CD4-positive, alpha-beta memory T cell (primary cell): ENCODE results near the gene FMN1. TPM values are rescaled to one million over a fixed set of nuclear protein-coding genes. Genes with fewer than 3 reads are reported as not detected.
A peak's percentile ranks its signal among the peaks of the same experiment; 100 is the strongest.

Experiments
- CTCF ChIA-PET: fragments of 350-600 bp; sonication (Branson Sonifier 250); formaldehyde crosslinking; loops from one replicate; lab custom pipeline; 2021; ENCODE audit warnings: inconsistent platforms; ENCODE audit not compliant: partially characterized antibody; lab: Charles Lee
- POLR2A ChIA-PET: fragments of 350-600 bp; sonication (Branson Sonifier 250); formaldehyde crosslinking; loops from one replicate; lab custom pipeline; 2021; ENCODE audit not compliant: partially characterized antibody; lab: Charles Lee
- DNase-seq, 5 donors: peaks; one replicate each; pipeline versions ENCODE4 v3.0.0 to v3.0.0-alpha.2; 2020 to 2022; ENCODE audit warnings: mixed read lengths in 1 of 5
- H3K27ac ChIP-seq: one replicate; pipeline ENCODE4 v1.7.0; 2013; ENCODE audit warnings: low read depth, low read length
- H3K27me3 ChIP-seq: 2 replicates; pipeline ENCODE4 v1.7.0; 2013; ENCODE audit warnings: mild to moderate bottlenecking, low read length, moderate library complexity; ENCODE audit not compliant: insufficient read depth
- H3K36me3 ChIP-seq: 2 replicates; pipeline ENCODE4 v1.7.0; 2013; ENCODE audit warnings: mild to moderate bottlenecking, low read length, moderate library complexity; ENCODE audit not compliant: insufficient read depth
- H3K4me1 ChIP-seq: 2 replicates; pipeline ENCODE4 v1.7.0; 2013; ENCODE audit warnings: mild to moderate bottlenecking, low read length, moderate library complexity; ENCODE audit not compliant: insufficient read depth
- H3K4me3 ChIP-seq, 2 donors: one replicate each; pipeline ENCODE4 v1.7.0; 2013; ENCODE audit warnings: low read length in 2 of 2, mild to moderate bottlenecking in 1 of 2
- H3K9me3 ChIP-seq, 2 donors: one replicate each; pipeline ENCODE4 v1.7.0; 2013; ENCODE audit warnings: low read length in 2 of 2, control low read depth in 1 of 2; ENCODE audit not compliant: control insufficient read depth in 1 of 2
- H3K27ac Mint-ChIP-seq, 7 donors: one replicate each; pipeline ENCODE4 v1.8.0; 2020 to 2021; ENCODE audit warnings: mixed read lengths in 7 of 7, mild to moderate bottlenecking in 6 of 7, inconsistent platforms in 3 of 7, moderate library complexity in 3 of 7
- H3K27me3 Mint-ChIP-seq, 2 donors: one replicate each; pipeline ENCODE4 v1.8.0; 2020 to 2021; ENCODE audit warnings: mixed read lengths in 2 of 2
- H3K36me3 Mint-ChIP-seq, 2 donors: one replicate each; pipeline ENCODE4 v1.8.0; 2020 to 2021; ENCODE audit warnings: mixed read lengths in 2 of 2, inconsistent platforms in 1 of 2, mild to moderate bottlenecking in 1 of 2
- H3K4me1 Mint-ChIP-seq, 4 donors: one replicate each; pipeline ENCODE4 v1.8.0; 2020 to 2021; ENCODE audit warnings: mixed read lengths in 4 of 4, mild to moderate bottlenecking in 1 of 4
- H3K4me3 Mint-ChIP-seq, 8 donors: one replicate each; pipeline ENCODE4 v1.8.0; 2020 to 2021; ENCODE audit warnings: mixed read lengths in 8 of 8, mild to moderate bottlenecking in 7 of 8, moderate library complexity in 6 of 8, inconsistent platforms in 3 of 8
- H3K9me3 Mint-ChIP-seq, 8 donors: one replicate each; pipeline ENCODE4 v1.8.0; 2020 to 2021; ENCODE audit warnings: mixed read lengths in 8 of 8, mild to moderate bottlenecking in 5 of 8, inconsistent platforms in 3 of 8, moderate library complexity in 1 of 8
- intact Hi-C: fragments of 100-400 bp; cut with micrococcal nuclease; formaldehyde crosslinking; loops from one replicate; pipeline ENCODE4 v1.15.1; 2023
- polyA plus RNA-seq, 2 donors: library from polyadenylated mRNA; unstranded; fragments of 300-500 nt; fragmentation: Illumina TruSeq; gene quantifications; one replicate each; pipeline ENCODE4 v1.2.3, GENCODE V29; 2021
- total RNA-seq, 2 experiments: library from RNA; stranded (reverse); gene quantifications; one replicate each; pipeline ENCODE4 v1.2.3, GENCODE V29; 2021

FMN1 gene
- total and polyA plus RNA-seq, 4 experiments from 2014 or later, result 0.02 to 0.84 (median 0.38) TPM

- Mint-ChIP-seq H3K4me3 (no peak overlapping the region), H3K27ac (no peak overlapping the region), H3K27me3 (peaks cover 0 to 2% of the 10 kb centered on the region in 2 donors), H3K9me3 (peaks cover 0 to 5% (median 0%) of the 10 kb centered on the region in 8 donors), H3K4me1 (peaks cover 0 to 4% (median 0%) of the 10 kb centered on the region in 4 donors), H3K36me3 (no peaks in the 10 kb centered on the region)
- Histone ChIP-seq H3K27me3 (no peaks in the 10 kb centered on the region), H3K27ac (no peak overlapping the region), H3K4me3 (no peak overlapping the region), H3K9me3 (no peaks in the 10 kb centered on the region), H3K4me1 (no peaks in the 10 kb centered on the region), H3K36me3 (no peaks in the 10 kb centered on the region)
- intact Hi-C loops, result no loop called here
- DNase-seq, result no peak
- ChIA-PET POLR2A (no interaction called here), CTCF (no interaction called here)
Observed at GRCh38 chr15:32873284-32874114, 321.0 kb downstream of the FMN1 start.

- peaks cover 0 to 5% (median 0%) of the 10 kb centered on the region in 8 donors for H3K9me3 Mint-ChIP-seq
- peaks cover 0 to 4% (median 0%) of the 10 kb centered on the region in 4 donors for H3K4me1 Mint-ChIP-seq
- H3K27ac Mint-ChIP-seq, result no peak overlapping the region
- intact Hi-C loops, result no loop called here
- no peak overlapping the region for H3K4me3 Mint-ChIP-seq
- H3K36me3 ChIP-seq, result no peaks in the 10 kb centered on the region
- no peak for DNase-seq
- no peak overlapping the region for H3K4me3 ChIP-seq
- no peaks in the 10 kb centered on the region for H3K27me3 ChIP-seq
- peaks cover 0 to 1% of the 10 kb centered on the region in 2 donors for H3K27me3 Mint-ChIP-seq
- no peak overlapping the region for H3K27ac ChIP-seq
- H3K36me3 Mint-ChIP-seq, result no peaks in the 10 kb centered on the region
- H3K4me1 ChIP-seq, result no peaks in the 10 kb centered on the region
- ChIA-PET POLR2A (no interaction called here), CTCF (no interaction called here)
- no peaks in the 10 kb centered on the region for H3K9me3 ChIP-seq
Observed at GRCh38 chr15:32872621-32873283, 321.8 kb downstream of the FMN1 start.

GRCh38 chr15:32871883-32872282, 322.6 kb downstream of the FMN1 start:
- H3K4me3 ChIP-seq, result no peak overlapping the region
- H3K36me3 ChIP-seq, result no peaks in the 10 kb centered on the region
- H3K9me3 ChIP-seq, result no peaks in the 10 kb centered on the region
- ChIA-PET POLR2A (no interaction called here), CTCF (no interaction called here)
- H3K27me3 Mint-ChIP-seq, result no peaks in the 10 kb centered on the region
- intact Hi-C loops, result no loop called here
- no peak for DNase-seq
- H3K36me3 Mint-ChIP-seq, result no peaks in the 10 kb centered on the region
- H3K27ac ChIP-seq, result no peak overlapping the region
- no peaks in the 10 kb centered on the region for H3K27me3 ChIP-seq
- peak overlapping the region in 1 of 7 donors; percentile 18 for H3K27ac Mint-ChIP-seq
- peaks cover 0 to 4% (median 0%) of the 10 kb centered on the region in 4 donors for H3K4me1 Mint-ChIP-seq
- H3K4me3 Mint-ChIP-seq, result no peak overlapping the region
- H3K4me1 ChIP-seq, result no peaks in the 10 kb centered on the region
- H3K9me3 Mint-ChIP-seq, result peaks cover 0 to 5% (median 0%) of the 10 kb centered on the region in 8 donors

- intact Hi-C loops, result no loop called here
- H3K9me3 Mint-ChIP-seq, result peaks cover 0 to 5% (median 0%) of the 10 kb centered on the region in 8 donors
- no peaks in the 10 kb centered on the region for H3K9me3 ChIP-seq
- no peaks in the 10 kb centered on the region for H3K36me3 Mint-ChIP-seq
- no peak overlapping the region for H3K4me3 ChIP-seq
- no peak overlapping the region for H3K4me3 Mint-ChIP-seq
- ChIA-PET CTCF (no interaction called here), POLR2A (no interaction called here)
- DNase-seq, result no peak
- no peaks in the 10 kb centered on the region for H3K27me3 ChIP-seq
- no peak overlapping the region for H3K27ac ChIP-seq
- no peaks in the 10 kb centered on the region for H3K27me3 Mint-ChIP-seq
- no peaks in the 10 kb centered on the region for H3K36me3 ChIP-seq
- no peaks in the 10 kb centered on the region for H3K4me1 ChIP-seq
- peaks cover 0 to 7% (median 0%) of the 10 kb centered on the region in 4 donors for H3K4me1 Mint-ChIP-seq
- no peak overlapping the region for H3K27ac Mint-ChIP-seq
Observed at GRCh38 chr15:32870240-32871033, 324.1 kb downstream of the FMN1 start.

GRCh38 chr15:32869776-32870175, 324.7 kb downstream of the FMN1 start:
- Histone ChIP-seq H3K9me3 (no peaks in the 10 kb centered on the region), H3K27ac (no peak overlapping the region), H3K4me1 (no peaks in the 10 kb centered on the region), H3K27me3 (no peaks in the 10 kb centered on the region), H3K4me3 (no peak overlapping the region), H3K36me3 (no peaks in the 10 kb centered on the region)
- Mint-ChIP-seq H3K27ac (no peak overlapping the region), H3K36me3 (no peaks in the 10 kb centered on the region), H3K9me3 (peaks cover 0 to 5% (median 0%) of the 10 kb centered on the region in 8 donors), H3K4me3 (no peak overlapping the region), H3K4me1 (peaks cover 0 to 10% (median 0%) of the 10 kb centered on the region in 4 donors), H3K27me3 (no peaks in the 10 kb centered on the region)
- ChIA-PET POLR2A (no interaction called here), CTCF (no interaction called here)
- intact Hi-C loops, result no loop called here
- no peak for DNase-seq

GRCh38 chr15:32867313-32867626, 327.2 kb downstream of the FMN1 start:
- no peak overlapping the region for H3K27ac Mint-ChIP-seq
- H3K36me3 ChIP-seq, result no peaks in the 10 kb centered on the region
- H3K4me1 Mint-ChIP-seq, result peaks cover 0 to 26% (median 0%) of the 10 kb centered on the region in 4 donors
- no peaks in the 10 kb centered on the region for H3K27me3 ChIP-seq
- H3K9me3 Mint-ChIP-seq, result peaks cover 0 to 5% (median 0%) of the 10 kb centered on the region in 8 donors
- H3K27ac ChIP-seq, result no peak overlapping the region
- no peak overlapping the region for H3K4me3 ChIP-seq
- H3K4me3 Mint-ChIP-seq, result no peak overlapping the region
- H3K27me3 Mint-ChIP-seq, result peaks cover 0 to 1% of the 10 kb centered on the region in 2 donors
- no peaks in the 10 kb centered on the region for H3K9me3 ChIP-seq
- ChIA-PET POLR2A (no interaction called here), CTCF (no interaction called here)
- DNase-seq, result no peak
- no peaks in the 10 kb centered on the region for H3K4me1 ChIP-seq
- intact Hi-C loops, result no loop called here
- H3K36me3 Mint-ChIP-seq, result no peaks in the 10 kb centered on the region
